ENCODE data around the gene FAM13B.

DNA sequence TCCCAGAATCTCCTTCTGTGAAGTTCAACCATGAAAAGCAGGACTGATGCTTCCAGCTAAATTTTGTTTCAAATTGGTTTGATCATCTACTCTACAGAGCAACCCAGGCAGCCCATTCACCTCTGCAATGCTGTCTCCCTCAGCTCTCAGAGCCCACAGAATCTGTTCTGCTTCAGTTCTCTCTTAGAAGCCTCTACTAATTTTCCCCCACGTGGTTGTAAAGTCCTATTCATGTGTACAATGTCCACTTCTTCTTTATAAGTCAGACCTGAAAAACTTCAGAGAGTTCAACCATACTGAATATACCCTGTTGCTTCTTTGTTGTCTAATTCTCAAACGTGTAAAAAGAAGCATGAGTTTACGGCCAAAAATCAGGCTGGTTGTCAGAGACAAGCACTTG, 21.3 kb upstream of the FAM13B start:
- TF ChIP-seq, protein P1, sequence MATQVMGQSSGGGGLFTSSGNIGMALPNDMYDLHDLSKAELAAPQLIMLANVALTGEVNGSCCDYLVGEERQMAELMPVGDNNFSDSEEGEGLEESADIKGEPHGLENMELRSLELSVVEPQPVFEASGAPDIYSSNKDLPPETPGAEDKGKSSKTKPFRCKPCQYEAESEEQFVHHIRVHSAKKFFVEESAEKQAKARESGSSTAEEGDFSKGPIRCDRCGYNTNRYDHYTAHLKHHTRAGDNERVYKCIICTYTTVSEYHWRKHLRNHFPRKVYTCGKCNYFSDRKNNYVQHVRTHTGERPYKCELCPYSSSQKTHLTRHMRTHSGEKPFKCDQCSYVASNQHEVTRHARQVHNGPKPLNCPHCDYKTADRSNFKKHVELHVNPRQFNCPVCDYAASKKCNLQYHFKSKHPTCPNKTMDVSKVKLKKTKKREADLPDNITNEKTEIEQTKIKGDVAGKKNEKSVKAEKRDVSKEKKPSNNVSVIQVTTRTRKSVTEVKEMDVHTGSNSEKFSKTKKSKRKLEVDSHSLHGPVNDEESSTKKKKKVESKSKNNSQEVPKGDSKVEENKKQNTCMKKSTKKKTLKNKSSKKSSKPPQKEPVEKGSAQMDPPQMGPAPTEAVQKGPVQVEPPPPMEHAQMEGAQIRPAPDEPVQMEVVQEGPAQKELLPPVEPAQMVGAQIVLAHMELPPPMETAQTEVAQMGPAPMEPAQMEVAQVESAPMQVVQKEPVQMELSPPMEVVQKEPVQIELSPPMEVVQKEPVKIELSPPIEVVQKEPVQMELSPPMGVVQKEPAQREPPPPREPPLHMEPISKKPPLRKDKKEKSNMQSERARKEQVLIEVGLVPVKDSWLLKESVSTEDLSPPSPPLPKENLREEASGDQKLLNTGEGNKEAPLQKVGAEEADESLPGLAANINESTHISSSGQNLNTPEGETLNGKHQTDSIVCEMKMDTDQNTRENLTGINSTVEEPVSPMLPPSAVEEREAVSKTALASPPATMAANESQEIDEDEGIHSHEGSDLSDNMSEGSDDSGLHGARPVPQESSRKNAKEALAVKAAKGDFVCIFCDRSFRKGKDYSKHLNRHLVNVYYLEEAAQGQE (IDR thresholded peaks at IDR 0.05; ENCODE audit: insufficient replicate concordance, low read depth): no peak
- TF ChIP-seq, protein P2, sequence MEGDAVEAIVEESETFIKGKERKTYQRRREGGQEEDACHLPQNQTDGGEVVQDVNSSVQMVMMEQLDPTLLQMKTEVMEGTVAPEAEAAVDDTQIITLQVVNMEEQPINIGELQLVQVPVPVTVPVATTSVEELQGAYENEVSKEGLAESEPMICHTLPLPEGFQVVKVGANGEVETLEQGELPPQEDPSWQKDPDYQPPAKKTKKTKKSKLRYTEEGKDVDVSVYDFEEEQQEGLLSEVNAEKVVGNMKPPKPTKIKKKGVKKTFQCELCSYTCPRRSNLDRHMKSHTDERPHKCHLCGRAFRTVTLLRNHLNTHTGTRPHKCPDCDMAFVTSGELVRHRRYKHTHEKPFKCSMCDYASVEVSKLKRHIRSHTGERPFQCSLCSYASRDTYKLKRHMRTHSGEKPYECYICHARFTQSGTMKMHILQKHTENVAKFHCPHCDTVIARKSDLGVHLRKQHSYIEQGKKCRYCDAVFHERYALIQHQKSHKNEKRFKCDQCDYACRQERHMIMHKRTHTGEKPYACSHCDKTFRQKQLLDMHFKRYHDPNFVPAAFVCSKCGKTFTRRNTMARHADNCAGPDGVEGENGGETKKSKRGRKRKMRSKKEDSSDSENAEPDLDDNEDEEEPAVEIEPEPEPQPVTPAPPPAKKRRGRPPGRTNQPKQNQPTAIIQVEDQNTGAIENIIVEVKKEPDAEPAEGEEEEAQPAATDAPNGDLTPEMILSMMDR (IDR thresholded peaks at IDR 0.05; ENCODE audit: insufficient read depth, low read length): no peak
- no peak for TF ChIP-seq POLR2AphosphoS5 (IDR thresholded peaks at IDR 0.05; ENCODE audit: low read depth)
- no peak for TF ChIP-seq GABPA (IDR thresholded peaks at IDR 0.05; ENCODE audit: low read depth)
- TF ChIP-seq SPI1 (IDR thresholded peaks at IDR 0.05; ENCODE audit: borderline replicate concordance, low read depth): no peak
